Measurements from ENCODE around the gene SEC31B.
A peak's percentile ranks its signal among the peaks of the same experiment; 100 is the strongest.

The SEC31B gene

DNA sequence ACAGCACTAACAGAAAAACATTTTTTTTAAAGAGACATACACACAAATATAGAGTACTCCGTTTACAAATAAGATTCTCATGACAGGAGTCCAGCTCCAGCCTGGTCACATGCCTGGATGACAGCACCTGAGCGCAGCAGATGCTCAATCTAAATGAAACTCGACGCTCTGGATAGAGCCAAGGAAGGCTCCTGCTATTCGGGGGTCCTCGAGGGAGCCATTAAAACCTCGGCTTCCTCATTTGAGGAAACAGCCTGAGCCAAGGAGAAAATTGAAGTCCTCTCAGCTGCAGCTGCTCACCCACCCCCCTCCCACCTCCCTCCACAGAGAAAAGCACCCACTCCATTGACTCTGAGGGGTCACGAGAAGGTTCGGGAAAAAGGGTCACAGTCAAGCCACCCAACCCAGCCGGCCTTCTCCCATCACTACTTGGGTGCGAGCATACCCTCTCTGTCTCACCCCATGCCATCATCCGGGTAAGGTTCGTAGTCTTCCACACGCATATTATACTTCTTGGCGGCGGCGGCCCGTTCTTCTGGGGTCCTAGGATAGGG lies 9.3 kb upstream of the SEC31B start:
- peak; percentile 21 for DNase-seq

DNA sequence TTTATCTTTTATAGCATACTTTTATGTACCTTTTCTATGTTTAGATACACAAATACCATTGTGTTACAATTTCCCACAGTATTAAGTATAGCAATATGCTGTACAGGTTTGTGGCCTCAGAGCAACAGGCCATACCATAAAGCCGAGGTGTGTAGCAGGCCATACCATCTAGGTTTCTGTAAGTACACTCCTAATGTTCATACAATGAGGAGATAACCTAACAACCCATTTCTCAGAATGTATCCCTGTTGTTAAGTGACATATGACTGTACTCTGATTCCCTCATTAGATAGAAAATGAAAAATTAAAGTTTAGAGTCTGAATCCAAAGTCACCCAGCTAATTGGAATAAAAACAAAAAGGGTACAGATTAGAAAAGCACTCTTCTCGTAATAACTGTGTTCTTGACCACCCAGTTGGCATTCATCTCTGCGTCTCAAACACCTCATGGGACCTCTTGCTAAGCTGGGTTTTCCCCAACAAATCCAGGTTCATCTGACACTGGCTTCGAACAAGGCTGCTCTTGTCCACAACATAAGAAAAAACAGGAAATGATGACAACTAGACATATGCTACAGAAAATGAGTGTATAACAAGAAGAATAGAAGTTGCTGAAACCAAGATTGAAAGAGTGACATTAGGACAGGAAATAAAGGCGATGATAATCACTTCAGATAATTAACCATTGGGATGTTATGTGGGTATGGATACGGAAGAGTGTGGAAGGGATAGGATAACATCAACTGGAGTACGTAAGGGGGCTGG lies 8.6 kb upstream of the SEC31B start:
- DNase-seq, result no peak

- no peak for DNase-seq
These were observed 5.0 kb upstream of the SEC31B start for GRCh38 chr10:100524638-100525037.

DNA sequence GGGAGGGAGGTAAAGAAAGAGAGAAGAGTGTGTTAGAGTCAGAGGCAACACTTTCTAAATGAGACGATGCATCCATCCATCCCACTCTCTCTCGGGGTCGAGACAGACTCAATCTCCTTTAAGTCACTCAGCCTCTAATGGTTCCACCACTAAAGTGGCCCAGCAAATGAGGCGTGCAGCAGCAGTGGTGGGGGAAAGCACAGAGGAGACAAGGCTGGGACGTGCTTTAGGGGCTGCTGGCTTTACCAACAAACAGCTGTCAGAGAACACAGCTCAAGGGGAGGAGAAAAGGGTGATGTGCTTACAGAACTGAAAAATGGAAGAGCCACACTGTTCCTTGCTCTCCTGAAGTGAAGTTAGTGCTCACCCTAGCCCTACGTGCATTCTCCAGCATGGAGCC lies 4.5 kb upstream of the SEC31B start:
- no peak for DNase-seq

DNA sequence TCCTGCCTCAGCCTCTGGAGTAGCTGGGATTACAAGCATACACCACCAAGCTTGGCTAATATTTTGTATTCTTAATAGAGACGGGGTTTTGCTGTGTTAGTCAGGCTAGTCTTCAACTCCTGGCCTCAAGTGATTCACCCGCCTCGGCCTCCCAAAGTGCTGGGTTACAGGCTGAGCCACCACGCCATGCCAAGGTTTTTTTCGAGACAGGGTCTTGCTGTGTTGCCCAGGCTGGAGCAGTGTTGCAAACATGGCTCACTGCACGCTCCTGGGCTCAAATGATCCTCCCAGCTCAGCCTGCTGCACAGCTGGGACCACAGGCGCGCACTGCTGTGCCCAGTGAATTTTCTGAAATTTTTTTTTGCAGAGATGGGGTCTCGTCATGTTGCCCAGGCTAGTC lies 3.3 kb upstream of the SEC31B start:
- DNase-seq, result no peak

DNA sequence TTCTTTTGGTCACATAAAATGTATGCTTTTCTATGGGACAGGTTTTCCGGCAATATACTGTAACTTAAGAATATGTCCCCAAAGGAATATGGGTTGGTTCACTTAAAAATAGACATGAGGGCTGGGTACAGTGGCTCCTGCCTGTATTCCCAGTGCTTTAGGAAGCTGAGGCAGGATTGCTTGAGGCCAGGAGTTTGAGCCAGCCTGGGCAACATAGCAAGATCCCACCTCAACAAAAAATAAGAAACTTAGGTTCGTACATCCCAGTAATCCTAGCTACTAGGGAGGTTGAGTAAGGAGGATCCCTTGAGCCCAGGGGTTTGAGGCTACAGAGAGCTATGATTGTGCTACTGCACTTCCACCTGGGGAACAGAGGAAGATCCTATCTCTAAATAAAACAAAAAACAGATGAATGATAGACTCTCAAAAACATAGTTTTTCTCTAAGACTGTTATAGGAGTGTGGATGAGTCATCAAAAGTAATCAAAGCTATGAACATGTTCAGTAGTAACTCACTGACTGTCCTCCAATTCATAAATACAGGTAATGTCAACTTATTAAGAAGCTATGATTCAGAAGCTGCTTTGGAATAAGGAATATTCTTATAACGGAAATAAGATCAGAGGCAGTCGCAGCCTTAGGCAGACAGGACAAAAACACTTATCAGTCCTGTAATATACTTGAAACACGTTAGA lies 2.6 kb upstream of the SEC31B start:
- peak; percentile 19 for DNase-seq

DNA sequence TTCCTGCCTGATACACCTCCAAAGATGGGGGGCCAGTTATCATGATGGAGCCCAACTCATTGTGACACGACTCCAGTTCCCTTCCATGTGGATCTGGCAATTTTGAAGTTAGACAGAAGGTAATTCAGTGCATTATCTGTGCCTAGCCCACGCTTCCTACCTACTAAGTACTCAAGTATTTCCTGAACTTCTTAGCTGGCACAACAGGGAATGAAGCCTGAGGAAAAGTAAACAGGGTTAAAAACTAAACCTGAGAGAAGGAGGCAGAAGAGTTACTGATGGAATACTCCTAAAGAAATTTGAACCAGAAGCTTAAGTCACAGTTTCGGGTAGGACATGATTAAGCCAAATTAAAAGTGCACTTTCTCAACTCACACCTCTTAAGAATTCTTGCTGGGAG lies 1.1 kb upstream of the SEC31B start:
- DNase-seq, result no peak

- DNase-seq, result peak; percentile 84
These were observed 860 bp downstream of the SEC31B start for GRCh38 chr10:100518761-100519241.

- peak; percentile 51 for DNase-seq
These were observed 2.8 kb downstream of the SEC31B start for GRCh38 chr10:100516847-100517246.

DNA sequence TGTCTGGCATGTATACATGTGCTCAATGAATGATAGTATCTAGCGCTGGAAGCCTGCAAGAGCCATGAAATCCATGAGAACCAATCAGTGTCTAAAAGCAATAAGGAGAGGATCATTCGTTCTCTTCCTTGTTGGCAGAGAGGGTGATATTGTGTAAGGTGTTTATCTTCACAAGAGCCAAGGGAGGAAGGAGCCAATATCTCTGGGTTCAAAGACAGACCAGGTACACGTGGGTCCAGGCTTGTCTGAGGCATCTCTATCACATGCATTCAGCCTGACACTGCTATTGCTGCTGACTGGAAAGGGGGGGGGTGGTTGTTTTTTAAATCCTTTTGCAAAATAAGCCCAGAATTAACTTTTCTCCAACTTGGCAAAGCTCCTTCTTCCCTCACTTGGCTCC lies 4.0 kb downstream of the SEC31B start:
- no peak for DNase-seq

- DNase-seq, result peak; percentile 34
These were observed 8.9 kb downstream of the SEC31B start for GRCh38 chr10:100510533-100511308.

GRCh38 chr10:100509241-100509840 lies 10.3 kb downstream of the SEC31B start:
- DNase-seq, result no peak

DNA sequence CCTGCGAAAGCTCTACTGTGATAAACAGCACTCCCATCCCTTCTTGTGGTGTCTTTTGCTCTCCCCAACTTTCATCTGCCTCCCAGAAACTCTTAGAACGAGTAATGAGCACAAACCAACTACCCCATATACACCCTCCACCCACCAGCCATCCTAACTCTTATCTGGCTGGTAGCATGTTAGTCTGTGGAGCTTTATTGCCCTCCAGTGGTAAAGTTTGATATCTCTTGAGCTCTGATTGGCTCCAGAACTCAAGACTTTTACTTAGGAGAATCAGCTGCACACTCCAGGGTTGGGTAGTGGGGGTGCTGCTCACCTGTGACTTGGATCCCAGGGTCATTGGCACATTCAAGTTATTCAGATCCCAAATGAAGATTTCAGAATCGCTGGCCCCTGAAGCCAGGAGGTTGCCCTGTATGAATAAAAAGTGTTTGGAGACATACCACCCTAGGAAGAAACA lies 10.9 kb downstream of the SEC31B start:
- peak; percentile 76 for DNase-seq

DNA sequence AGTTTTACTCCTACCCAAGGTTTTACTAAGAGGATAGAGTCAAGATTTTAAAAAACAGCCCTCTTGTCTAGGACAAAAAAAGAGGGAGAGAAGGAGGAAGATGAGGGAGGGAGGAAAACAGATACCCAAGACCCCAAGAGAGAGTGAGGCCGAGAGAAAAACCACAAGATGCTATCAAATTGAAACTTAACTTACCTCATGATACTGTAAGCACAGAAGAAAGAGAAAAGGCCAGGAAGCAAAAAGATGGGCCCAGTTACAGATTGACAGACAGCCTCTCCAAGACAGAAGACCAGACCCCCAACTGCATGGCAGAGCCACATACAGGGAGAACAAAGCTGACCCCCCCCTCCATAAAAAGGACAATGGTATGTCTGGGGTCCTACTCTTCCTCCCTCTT lies 11.4 kb downstream of the SEC31B start:
- no peak for DNase-seq

DNA sequence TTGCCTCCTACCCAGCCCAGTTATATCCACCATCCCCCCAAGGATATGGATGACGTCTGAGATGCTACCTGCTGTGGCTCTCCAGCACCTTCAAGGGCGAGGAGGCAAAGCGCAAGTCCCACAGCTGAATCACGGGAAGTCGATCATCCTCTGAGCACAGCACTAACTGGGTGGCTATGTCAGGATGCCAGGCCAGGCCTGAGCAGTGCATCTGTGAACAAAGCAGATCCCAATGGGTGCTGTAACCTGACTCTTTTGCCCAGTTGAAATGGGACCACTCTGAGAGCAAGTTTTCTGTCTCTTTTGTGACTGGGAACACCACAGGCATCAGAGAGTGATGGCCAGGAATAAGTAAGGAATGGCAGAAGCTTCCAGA lies 12.3 kb downstream of the SEC31B start:
- DNase-seq, result no peak

DNA sequence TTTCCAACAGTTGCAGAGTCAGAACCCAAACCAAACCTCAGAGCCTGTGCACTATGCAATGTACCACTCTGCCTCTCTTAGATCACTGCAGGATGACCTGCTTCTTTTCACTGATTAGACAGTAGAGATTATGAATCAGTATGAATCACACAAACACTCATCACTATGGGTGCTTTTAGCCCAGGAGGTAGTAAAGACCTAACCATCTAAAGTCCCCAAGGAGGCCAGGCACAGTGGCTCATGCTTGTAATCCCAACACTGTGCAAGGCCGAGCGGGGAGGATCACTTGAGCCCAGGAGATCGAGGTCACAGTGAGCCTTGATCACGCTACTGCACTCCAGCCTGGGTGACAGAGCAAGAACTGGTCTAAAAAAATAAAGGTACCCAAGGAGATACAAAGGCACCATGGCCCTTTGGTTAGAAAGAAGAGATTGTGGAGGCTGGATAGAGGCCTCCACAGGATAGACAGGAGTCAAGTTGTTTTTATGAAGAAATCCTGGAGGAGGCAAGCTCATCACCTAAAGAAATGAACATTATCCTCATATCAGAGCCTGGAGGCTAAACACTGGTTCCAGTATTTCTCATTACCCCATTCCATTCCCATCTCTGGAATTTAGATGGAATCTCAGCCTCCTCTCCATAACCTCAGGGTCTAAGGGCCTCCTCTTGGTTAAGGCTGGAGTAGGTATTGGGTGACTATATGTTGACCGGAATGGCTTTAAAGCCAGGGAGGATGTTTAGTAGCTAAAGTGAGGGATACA lies 12.9 kb downstream of the SEC31B start:
- no peak for DNase-seq

DNA sequence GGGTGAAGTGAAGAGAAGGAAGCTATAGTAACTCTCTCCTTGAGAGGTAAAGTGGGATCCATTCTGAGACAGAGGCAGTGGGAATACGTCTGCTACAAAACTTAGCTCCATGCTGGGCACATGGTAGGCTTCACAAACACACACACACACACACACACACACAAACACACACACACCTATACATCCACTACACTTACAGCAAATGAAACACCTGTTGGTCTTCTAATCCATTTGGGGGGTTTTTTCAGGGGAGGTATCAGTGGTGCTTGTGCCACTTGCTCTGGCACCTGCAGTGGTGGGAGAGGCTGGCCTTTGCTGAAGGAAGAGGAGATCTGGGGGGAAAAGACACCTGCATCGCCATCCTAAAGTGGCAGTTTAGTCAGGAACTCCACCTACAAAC lies 14.5 kb downstream of the SEC31B start:
- no peak for DNase-seq

DNA sequence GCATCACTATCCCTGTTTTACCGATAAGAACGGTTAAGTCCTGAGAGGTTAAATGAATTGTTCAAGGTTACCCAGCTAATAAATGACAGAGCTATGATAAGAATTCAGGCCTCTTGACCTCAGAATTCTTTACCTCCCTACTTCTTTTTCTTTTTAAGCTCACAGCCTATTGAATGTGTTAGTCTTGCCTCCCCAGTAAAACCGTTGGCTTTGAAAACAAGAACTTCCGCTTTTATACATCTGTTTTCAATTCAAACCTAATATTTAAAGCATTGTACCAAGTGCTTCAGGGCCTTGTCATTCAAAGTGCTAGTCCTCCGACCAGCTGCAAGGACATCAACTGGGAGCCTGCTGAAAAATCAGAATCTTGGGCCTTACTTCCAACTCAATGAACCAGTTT lies 15.6 kb downstream of the SEC31B start:
- DNase-seq, result no peak

DNA sequence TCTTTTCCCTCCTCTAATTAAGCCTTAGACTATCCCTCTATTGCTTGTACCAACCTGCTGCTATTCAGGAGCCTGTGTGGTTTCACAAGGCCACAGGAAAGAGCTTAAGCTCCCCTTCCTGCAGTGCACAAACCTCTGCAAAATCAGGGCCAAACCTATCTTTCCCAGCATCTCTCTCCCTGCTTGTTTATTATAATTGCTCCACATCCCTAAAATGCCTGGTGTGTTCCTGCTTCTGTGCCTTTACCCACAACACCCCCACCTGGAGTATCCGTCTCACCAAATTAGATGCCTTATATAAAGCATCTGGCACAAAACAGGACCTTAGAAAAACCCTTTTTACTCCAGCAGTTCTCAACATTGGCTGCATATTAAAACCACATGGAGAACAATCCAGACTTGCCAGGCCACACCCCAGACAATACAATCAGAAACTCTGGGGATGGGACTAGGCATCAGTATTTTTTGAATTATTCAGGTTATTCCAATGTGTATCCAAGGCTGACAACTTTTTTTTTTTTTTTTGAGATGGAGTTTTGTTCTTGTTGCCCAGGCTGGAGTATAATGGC lies 16.7 kb downstream of the SEC31B start:
- no peak for DNase-seq

DNA sequence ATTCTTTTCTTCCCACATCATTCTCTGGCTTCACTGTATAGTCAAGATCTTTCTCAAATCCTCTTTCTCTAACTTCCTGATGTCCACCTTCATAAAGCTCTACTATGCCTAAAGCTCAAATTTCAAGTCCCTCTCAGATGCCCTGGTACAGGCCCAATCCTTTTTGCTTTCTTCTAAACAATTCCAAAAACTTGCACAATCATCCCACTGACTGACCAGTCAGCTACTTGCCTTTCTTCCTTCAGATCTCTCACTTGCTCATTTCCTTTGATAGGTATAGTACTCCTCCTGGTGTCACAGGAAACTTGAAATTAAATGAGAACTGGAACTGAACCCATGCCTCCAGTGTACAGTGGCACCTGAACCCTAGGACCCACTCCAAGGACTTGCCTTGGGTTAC lies 18.2 kb downstream of the SEC31B start:
- no peak for DNase-seq

- DNase-seq, result no peak
These were observed 21.6 kb downstream of the SEC31B start for GRCh38 chr10:100498059-100498458.

DNA sequence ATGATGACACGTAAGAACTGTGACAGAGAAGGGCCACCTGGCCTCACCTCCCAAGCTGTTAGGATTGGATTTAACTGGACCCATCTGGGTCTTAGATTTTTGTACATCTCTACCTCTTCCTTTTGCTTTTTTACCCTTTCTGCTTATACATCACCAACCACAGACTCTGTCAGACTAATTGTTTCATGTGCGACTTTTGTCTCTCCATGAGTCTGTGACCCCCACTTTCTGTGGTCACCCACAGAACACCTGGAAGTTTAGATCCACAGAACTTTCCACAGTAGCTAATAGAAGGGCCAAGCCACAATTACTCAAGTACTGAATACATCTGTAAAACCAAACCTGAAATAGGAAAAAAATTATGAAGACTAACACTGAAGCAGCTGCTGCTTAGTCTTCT lies 23.1 kb downstream of the SEC31B start:
- DNase-seq, result no peak
